C4-2B (cell line): ENCODE data around the gene ABI1.

ENCODE experiments used
- CTCF ChIP-seq: fragments of 450-650 bp; conservative IDR thresholded peaks from 2 replicates; pipeline ENCODE4 v1.5.1; 2017; ENCODE audit warnings: mild to moderate bottlenecking
- ZFX ChIP-seq: fragments of 450-650 bp; IDR thresholded peaks from 2 replicates; pipeline ENCODE4 v1.6.1; 2017

- TF ChIP-seq CTCF (no peak), ZFX (no peak)
Observed at GRCh38 chr10:26840938-26841732, 19.6 kb downstream of the ABI1 start.
